Liver (tissue), 9 donors: ENCODE measurements around the gene CHD5. TPM values are rescaled to one million over a fixed set of nuclear protein-coding genes. Genes with fewer than 3 reads are reported as not detected.

Experiments used
- DNase-seq: peaks from one replicate; pipeline ENCODE4 v3.0.0-alpha.2; 2017; ENCODE audit warnings: low spot score
- H3K27ac ChIP-seq, 2 donors: one replicate each; pipeline ENCODE4 v1.7.0; 2013; ENCODE audit warnings: inconsistent platforms in 2 of 2, low read length in 2 of 2, control low read depth in 1 of 2, low read depth in 1 of 2, mild to moderate bottlenecking in 1 of 2
- H3K27me3 ChIP-seq, 4 donors: one replicate each; pipeline versions ENCODE4 v1.6.1 to v1.7.0; 2013; ENCODE audit warnings: low read length in 3 of 4, inconsistent platforms in 1 of 4, mild to moderate bottlenecking in 1 of 4, moderate library complexity in 1 of 4; ENCODE audit not compliant: control insufficient read depth in 4 of 4, insufficient read depth in 4 of 4
- H3K36me3 ChIP-seq, 4 donors: one replicate each; pipeline versions ENCODE4 v1.6.1 to v1.7.0; 2013; ENCODE audit warnings: low read length in 3 of 4, mild to moderate bottlenecking in 3 of 4, low read depth in 1 of 4, moderate library complexity in 1 of 4; ENCODE audit not compliant: control insufficient read depth in 4 of 4, insufficient read depth in 3 of 4
- H3K4me1 ChIP-seq, 4 donors: one replicate each; pipeline versions ENCODE4 v1.6.1 to v1.7.0; 2013; ENCODE audit warnings: low read length in 3 of 4, mild to moderate bottlenecking in 3 of 4, moderate library complexity in 1 of 4; ENCODE audit not compliant: control insufficient read depth in 4 of 4, insufficient read depth in 4 of 4
- H3K4me3 ChIP-seq, 3 donors: one replicate each; pipeline versions ENCODE4 v1.6.1 to v1.7.0; 2013; ENCODE audit warnings: low read length in 3 of 3, control low read depth in 1 of 3, low read depth in 1 of 3, mild to moderate bottlenecking in 1 of 3
- H3K9ac ChIP-seq, 2 donors: one replicate each; pipeline ENCODE4 v1.7.0; 2013; ENCODE audit warnings: low read length in 2 of 2, mild to moderate bottlenecking in 2 of 2, moderate library complexity in 2 of 2, control low read depth in 1 of 2, low read depth in 1 of 2
- H3K9me3 ChIP-seq, 4 donors: one replicate each; pipeline versions ENCODE4 v1.6.1 to v1.7.0; 2013; ENCODE audit warnings: low read length in 3 of 4; ENCODE audit not compliant: control insufficient read depth in 4 of 4
- EGR1 ChIP-seq, 2 donors: IDR thresholded peaks; 2 replicates each; pipeline ENCODE4 v1.6.1; 2016 to 2018; ENCODE audit warnings: antibody characterized with exemption in 2 of 2, low read depth in 2 of 2
- FOXA2 ChIP-seq: IDR thresholded peaks from 2 replicates; pipeline ENCODE4 v1.6.1; 2016; ENCODE audit warnings: antibody characterized with exemption
- HNF4A ChIP-seq, 2 donors: conservative IDR thresholded peaks; 2 replicates each; pipeline ENCODE4 v1.6.1; 2016; ENCODE audit warnings: antibody characterized with exemption in 2 of 2, mild to moderate bottlenecking in 2 of 2
- NR2F2 ChIP-seq: IDR thresholded peaks from 2 replicates; pipeline ENCODE4 v1.6.1; 2016; ENCODE audit warnings: antibody characterized with exemption
- RAD21 ChIP-seq, 2 donors: IDR thresholded peaks; 2 replicates each; pipeline ENCODE4 v1.6.1; 2016; ENCODE audit warnings: antibody characterized with exemption in 2 of 2, mild to moderate bottlenecking in 2 of 2
- YY1 ChIP-seq: IDR thresholded peaks from 2 replicates; pipeline ENCODE4 v1.6.1; 2016; ENCODE audit warnings: antibody characterized with exemption, mild to moderate bottlenecking
- WGBS: extraction: QIAGEN DNeasy Blood & Tissue Kit; methylation state at CpG from one replicate; pipeline ENCODE4 v1.1.7; 2013; 5-methylcytosine and 5-hydroxymethylcytosine counted together
- polyA plus RNA-seq, 2 donors: library from polyadenylated mRNA; stranded (reverse) in 1 of 2; unstranded in 1 of 2; fragments of 200-250 nt in 1 of 2; fragments of >200 nt in 1 of 2; fragmentation: Nextera tagmentation in 1 of 2; extraction: Ambion mirVana in 1 of 2; gene quantifications; one replicate each; pipeline versions ENCODE4 v1.2.1 to v1.2.3, GENCODE V29; 2013 to 2015
- total RNA-seq, 2 donors: library from RNA; depleted of rRNA; stranded (reverse); fragments of >200 nt; gene quantifications; one replicate each; pipeline ENCODE4 v1.2.3, GENCODE V29; 2014
- TF ChIP-seq, protein P1 (sequence below): IDR thresholded peaks from 2 replicates; pipeline ENCODE4 v1.6.1; 2016; ENCODE audit warnings: antibody characterized with exemption, mild to moderate bottlenecking
- donor health status: healthy.
- donor health status: healthy.
- donor health status: healthy.
- donor health status: healthy.
- donor health status: healthy.

Gene CHD5
- total and polyA plus RNA-seq, 4 donors = under 0.01 to 0.08 TPM; not detected in 2

- TF ChIP-seq, protein P1, sequence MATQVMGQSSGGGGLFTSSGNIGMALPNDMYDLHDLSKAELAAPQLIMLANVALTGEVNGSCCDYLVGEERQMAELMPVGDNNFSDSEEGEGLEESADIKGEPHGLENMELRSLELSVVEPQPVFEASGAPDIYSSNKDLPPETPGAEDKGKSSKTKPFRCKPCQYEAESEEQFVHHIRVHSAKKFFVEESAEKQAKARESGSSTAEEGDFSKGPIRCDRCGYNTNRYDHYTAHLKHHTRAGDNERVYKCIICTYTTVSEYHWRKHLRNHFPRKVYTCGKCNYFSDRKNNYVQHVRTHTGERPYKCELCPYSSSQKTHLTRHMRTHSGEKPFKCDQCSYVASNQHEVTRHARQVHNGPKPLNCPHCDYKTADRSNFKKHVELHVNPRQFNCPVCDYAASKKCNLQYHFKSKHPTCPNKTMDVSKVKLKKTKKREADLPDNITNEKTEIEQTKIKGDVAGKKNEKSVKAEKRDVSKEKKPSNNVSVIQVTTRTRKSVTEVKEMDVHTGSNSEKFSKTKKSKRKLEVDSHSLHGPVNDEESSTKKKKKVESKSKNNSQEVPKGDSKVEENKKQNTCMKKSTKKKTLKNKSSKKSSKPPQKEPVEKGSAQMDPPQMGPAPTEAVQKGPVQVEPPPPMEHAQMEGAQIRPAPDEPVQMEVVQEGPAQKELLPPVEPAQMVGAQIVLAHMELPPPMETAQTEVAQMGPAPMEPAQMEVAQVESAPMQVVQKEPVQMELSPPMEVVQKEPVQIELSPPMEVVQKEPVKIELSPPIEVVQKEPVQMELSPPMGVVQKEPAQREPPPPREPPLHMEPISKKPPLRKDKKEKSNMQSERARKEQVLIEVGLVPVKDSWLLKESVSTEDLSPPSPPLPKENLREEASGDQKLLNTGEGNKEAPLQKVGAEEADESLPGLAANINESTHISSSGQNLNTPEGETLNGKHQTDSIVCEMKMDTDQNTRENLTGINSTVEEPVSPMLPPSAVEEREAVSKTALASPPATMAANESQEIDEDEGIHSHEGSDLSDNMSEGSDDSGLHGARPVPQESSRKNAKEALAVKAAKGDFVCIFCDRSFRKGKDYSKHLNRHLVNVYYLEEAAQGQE = no peak
- TF ChIP-seq HNF4A (conservative IDR thresholded peaks at IDR 0.05) (no peak), FOXA2 (no peak)
Observed at GRCh38 chr1:6191968-6192367, 11.8 kb upstream of the CHD5 start (continued).

DNA sequence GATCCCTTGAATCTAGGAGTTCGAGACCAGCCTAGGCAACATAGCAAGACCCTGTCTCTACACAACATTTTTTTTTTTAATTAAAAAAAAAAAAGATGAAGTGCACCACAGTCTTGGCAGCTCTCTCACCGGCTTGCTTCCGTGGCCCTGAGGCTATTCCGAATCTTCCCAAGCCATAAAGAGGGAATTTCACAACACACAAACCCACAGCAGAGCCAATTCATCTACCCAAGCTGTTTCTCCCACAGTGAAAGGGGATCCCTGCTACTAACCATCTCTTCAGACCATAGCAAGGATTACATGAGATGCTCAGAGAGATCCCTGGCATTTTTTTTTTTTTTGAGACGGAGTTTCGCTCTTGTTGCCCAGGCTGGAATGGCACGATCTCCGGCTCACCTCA, 8.3 kb upstream of the CHD5 start:
- 96% methylated on average over 8 of the region's 8 CpGs for WGBS
- no peak for DNase-seq

GRCh38 chr1:6185635-6186382, 5.7 kb upstream of the CHD5 start:
- H3K36me3 ChIP-seq = peaks cover 5 to 44% (median 27%) of the 10 kb centered on the region in 4 donors
- H3K9me3 ChIP-seq = no peaks in the 10 kb centered on the region
- WGBS = 84% methylated on average over 10 of the region's 10 CpGs
- no peaks in the 10 kb centered on the region for H3K4me1 ChIP-seq
- H3K27me3 ChIP-seq = peaks cover 0 to 3% (median 0%) of the 10 kb centered on the region in 4 donors
- TF ChIP-seq, protein P1 = no peak
- peak in 1 of 2 donors; percentile 41 for TF ChIP-seq RAD21 (IDR thresholded peaks at IDR 0.05)
- no peak overlapping the region for H3K9ac ChIP-seq
- H3K4me3 ChIP-seq = no peak overlapping the region
- no peak overlapping the region for H3K27ac ChIP-seq
- no peak for DNase-seq

More for the DNA sequence above, 8.3 kb upstream of the CHD5 start:
- Histone ChIP-seq H3K4me1 (no peaks in the 10 kb centered on the region), H3K4me3 (no peak overlapping the region), H3K9ac (no peak overlapping the region), H3K27me3 (no peaks in the 10 kb centered on the region), H3K9me3 (no peaks in the 10 kb centered on the region), H3K36me3 (peaks cover 17 to 65% (median 37%) of the 10 kb centered on the region in 4 donors), H3K27ac (no peak overlapping the region)
- no peak for TF ChIP-seq HNF4A (conservative IDR thresholded peaks at IDR 0.05)
- TF ChIP-seq NR2F2 = no peak
- TF ChIP-seq EGR1 (IDR thresholded peaks at IDR 0.05; ENCODE audit: low read depth in 2 of 2) = no peak

- Histone ChIP-seq H3K4me3 (no peak overlapping the region), H3K9me3 (no peaks in the 10 kb centered on the region), H3K27me3 (peaks cover 0 to 3% (median 0%) of the 10 kb centered on the region in 4 donors), H3K36me3 (peaks cover 5 to 38% (median 22%) of the 10 kb centered on the region in 4 donors), H3K4me1 (no peaks in the 10 kb centered on the region), H3K27ac (no peak overlapping the region), H3K9ac (no peak overlapping the region)
- TF ChIP-seq YY1 = no peak
- no peak for TF ChIP-seq FOXA2
- TF ChIP-seq HNF4A (conservative IDR thresholded peaks at IDR 0.05) = no peak
- TF ChIP-seq, protein P1 = no peak
- 88% methylated on average over 3 of the region's 3 CpGs for WGBS
- no peak for DNase-seq
Observed at GRCh38 chr1:6185151-6185550, 5.0 kb upstream of the CHD5 start.
